ENCODE data around the gene TECTA. TPM values are rescaled to one million over a fixed set of nuclear protein-coding genes. Genes with fewer than 3 reads are reported as not detected.
"Not testable (repeated sequence)": the region's sequence is repeated elsewhere in the genome, so short reads cannot be mapped to it uniquely, and the experiment has no call there.

The TECTA gene
- polyA plus RNA-seq, 1 donor from 2014 or later: 3.3 TPM

DNA sequence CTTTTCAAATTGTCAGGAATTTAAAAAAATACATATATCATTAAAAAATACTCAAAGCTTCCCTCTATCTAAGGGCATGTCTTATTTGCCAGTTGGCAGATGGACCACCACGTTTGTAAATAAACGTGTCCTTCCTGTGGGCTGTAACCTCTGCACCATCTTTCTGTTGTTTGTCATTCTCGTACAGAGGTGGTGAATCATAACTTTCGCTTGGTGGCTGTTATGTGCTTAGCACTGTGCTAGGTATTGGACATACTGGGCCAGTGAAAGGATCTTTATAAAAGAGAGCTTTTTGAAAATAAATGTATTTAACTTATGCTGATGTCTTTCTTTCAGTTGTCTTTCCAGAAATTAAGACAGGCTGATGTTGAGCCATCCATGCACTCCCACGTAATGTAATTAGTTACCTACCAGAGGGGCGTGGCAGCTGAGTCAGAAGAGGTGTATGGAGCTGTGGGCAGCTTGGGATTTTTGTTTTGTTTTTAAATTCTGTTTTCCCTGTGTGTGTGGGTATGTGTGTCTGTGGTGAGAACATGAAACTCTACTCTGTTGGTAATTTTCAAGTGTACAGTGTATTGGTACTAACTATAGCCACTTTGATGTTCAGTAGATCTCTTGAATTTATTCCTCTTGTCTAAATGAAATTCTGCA is 62.7 kb downstream of the TECTA start:
- no peaks in the 10 kb centered on the region for H3K9me3 ChIP-seq (ENCODE audit: low read length)
- H2AFZ ChIP-seq (ENCODE audit: low read depth, low read length): no peak overlapping the region
- no peaks in the 10 kb centered on the region for H3K9me2 ChIP-seq (ENCODE audit: insufficient read depth, low read length)
- no peaks in the 10 kb centered on the region for H3K36me3 ChIP-seq (ENCODE audit: insufficient read depth, low read length)
- H3K4me2 ChIP-seq (ENCODE audit: low read length): no peak overlapping the region
- no peaks in the 10 kb centered on the region for H4K20me1 ChIP-seq (ENCODE audit: insufficient read depth)
- H3K79me2 ChIP-seq (replicated peaks; ENCODE audit: insufficient read depth, low read length): no peaks in the 10 kb centered on the region
- no peak overlapping the region for H3K4me3 ChIP-seq (ENCODE audit: low read length)
- no peak overlapping the region for H3K27ac ChIP-seq (ENCODE audit: low read length)
- no peak overlapping the region for H3K9ac ChIP-seq (ENCODE audit: low read length)
- no peaks in the 10 kb centered on the region for H3F3A ChIP-seq (ENCODE audit: insufficient read depth, low read length, poor library complexity, severe bottlenecking)
- H3K27me3 ChIP-seq (ENCODE audit: insufficient read depth, low read depth, low read length): no peaks in the 10 kb centered on the region
- TF ChIP-seq, protein P1, sequence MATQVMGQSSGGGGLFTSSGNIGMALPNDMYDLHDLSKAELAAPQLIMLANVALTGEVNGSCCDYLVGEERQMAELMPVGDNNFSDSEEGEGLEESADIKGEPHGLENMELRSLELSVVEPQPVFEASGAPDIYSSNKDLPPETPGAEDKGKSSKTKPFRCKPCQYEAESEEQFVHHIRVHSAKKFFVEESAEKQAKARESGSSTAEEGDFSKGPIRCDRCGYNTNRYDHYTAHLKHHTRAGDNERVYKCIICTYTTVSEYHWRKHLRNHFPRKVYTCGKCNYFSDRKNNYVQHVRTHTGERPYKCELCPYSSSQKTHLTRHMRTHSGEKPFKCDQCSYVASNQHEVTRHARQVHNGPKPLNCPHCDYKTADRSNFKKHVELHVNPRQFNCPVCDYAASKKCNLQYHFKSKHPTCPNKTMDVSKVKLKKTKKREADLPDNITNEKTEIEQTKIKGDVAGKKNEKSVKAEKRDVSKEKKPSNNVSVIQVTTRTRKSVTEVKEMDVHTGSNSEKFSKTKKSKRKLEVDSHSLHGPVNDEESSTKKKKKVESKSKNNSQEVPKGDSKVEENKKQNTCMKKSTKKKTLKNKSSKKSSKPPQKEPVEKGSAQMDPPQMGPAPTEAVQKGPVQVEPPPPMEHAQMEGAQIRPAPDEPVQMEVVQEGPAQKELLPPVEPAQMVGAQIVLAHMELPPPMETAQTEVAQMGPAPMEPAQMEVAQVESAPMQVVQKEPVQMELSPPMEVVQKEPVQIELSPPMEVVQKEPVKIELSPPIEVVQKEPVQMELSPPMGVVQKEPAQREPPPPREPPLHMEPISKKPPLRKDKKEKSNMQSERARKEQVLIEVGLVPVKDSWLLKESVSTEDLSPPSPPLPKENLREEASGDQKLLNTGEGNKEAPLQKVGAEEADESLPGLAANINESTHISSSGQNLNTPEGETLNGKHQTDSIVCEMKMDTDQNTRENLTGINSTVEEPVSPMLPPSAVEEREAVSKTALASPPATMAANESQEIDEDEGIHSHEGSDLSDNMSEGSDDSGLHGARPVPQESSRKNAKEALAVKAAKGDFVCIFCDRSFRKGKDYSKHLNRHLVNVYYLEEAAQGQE (IDR thresholded peaks at IDR 0.05; ENCODE audit: borderline replicate concordance): no peak
- TF ChIP-seq SMC3 (conservative IDR thresholded peaks at IDR 0.05; ENCODE audit: poor library complexity): no peak
- no peak for TF ChIP-seq POLR2AphosphoS5 (IDR thresholded peaks at IDR 0.05)
- TF ChIP-seq RAD21 (conservative IDR thresholded peaks at IDR 0.05): no peak
- TF ChIP-seq TAF1 (IDR thresholded peaks at IDR 0.05; ENCODE audit: low read depth): no peak
- no peak for TF ChIP-seq EZH2 (IDR thresholded peaks at IDR 0.05; ENCODE audit: borderline replicate concordance, insufficient read depth, low read length, poor library complexity, severe bottlenecking)
- TF ChIP-seq, protein P2, sequence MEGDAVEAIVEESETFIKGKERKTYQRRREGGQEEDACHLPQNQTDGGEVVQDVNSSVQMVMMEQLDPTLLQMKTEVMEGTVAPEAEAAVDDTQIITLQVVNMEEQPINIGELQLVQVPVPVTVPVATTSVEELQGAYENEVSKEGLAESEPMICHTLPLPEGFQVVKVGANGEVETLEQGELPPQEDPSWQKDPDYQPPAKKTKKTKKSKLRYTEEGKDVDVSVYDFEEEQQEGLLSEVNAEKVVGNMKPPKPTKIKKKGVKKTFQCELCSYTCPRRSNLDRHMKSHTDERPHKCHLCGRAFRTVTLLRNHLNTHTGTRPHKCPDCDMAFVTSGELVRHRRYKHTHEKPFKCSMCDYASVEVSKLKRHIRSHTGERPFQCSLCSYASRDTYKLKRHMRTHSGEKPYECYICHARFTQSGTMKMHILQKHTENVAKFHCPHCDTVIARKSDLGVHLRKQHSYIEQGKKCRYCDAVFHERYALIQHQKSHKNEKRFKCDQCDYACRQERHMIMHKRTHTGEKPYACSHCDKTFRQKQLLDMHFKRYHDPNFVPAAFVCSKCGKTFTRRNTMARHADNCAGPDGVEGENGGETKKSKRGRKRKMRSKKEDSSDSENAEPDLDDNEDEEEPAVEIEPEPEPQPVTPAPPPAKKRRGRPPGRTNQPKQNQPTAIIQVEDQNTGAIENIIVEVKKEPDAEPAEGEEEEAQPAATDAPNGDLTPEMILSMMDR (IDR thresholded peaks at IDR 0.05; ENCODE audit: poor library complexity, severe bottlenecking): no peak
- TF ChIP-seq EP300 (conservative IDR thresholded peaks at IDR 0.05; ENCODE audit: poor library complexity, severe bottlenecking): no peak
- no peak for TF ChIP-seq MXI1 (conservative IDR thresholded peaks at IDR 0.05; ENCODE audit: poor library complexity, severe bottlenecking)

GRCh38 chr11:121177629-121178028 is 76.6 kb downstream of the TECTA start:
- not testable (repeated sequence) for H2AFZ ChIP-seq (ENCODE audit: low read depth, low read length); H3K9me3 ChIP-seq (ENCODE audit: low read length); H3K4me2 ChIP-seq (ENCODE audit: low read length); H3F3A ChIP-seq (ENCODE audit: insufficient read depth, low read length, poor library complexity, severe bottlenecking); H3K4me3 ChIP-seq (ENCODE audit: low read length); H3K9ac ChIP-seq (ENCODE audit: low read length); H3K79me2 ChIP-seq (replicated peaks; ENCODE audit: insufficient read depth, low read length); H3K36me3 ChIP-seq (ENCODE audit: insufficient read depth, low read length); H4K20me1 ChIP-seq (ENCODE audit: insufficient read depth); H3K27me3 ChIP-seq (ENCODE audit: insufficient read depth, low read depth, low read length); H3K27ac ChIP-seq (ENCODE audit: low read length); H3K9me2 ChIP-seq (ENCODE audit: insufficient read depth, low read length)

GRCh38 chr11:121179306-121179705 is 78.3 kb downstream of the TECTA start:
- no peaks in the 10 kb centered on the region for H4K20me1 ChIP-seq (ENCODE audit: insufficient read depth)
- H3K27me3 ChIP-seq (ENCODE audit: insufficient read depth, low read depth, low read length): no peaks in the 10 kb centered on the region
- no peak for TF ChIP-seq EP300 (conservative IDR thresholded peaks at IDR 0.05; ENCODE audit: poor library complexity, severe bottlenecking)
- TF ChIP-seq SMC3 (conservative IDR thresholded peaks at IDR 0.05; ENCODE audit: poor library complexity): no peak
- TF ChIP-seq, protein P2 (IDR thresholded peaks at IDR 0.05; ENCODE audit: poor library complexity, severe bottlenecking): no peak
- no peak for TF ChIP-seq EZH2 (IDR thresholded peaks at IDR 0.05; ENCODE audit: borderline replicate concordance, insufficient read depth, low read length, poor library complexity, severe bottlenecking)
- no peak for TF ChIP-seq MXI1 (conservative IDR thresholded peaks at IDR 0.05; ENCODE audit: poor library complexity, severe bottlenecking)
- TF ChIP-seq TAF1 (IDR thresholded peaks at IDR 0.05; ENCODE audit: low read depth): no peak
- TF ChIP-seq RAD21 (conservative IDR thresholded peaks at IDR 0.05): no peak
- TF ChIP-seq, protein P1 (IDR thresholded peaks at IDR 0.05; ENCODE audit: borderline replicate concordance): no peak
- no peak for TF ChIP-seq POLR2AphosphoS5 (IDR thresholded peaks at IDR 0.05)
- no peaks in the 10 kb centered on the region for H3F3A ChIP-seq (ENCODE audit: insufficient read depth, low read length, poor library complexity, severe bottlenecking)
- no peak overlapping the region for H3K27ac ChIP-seq (ENCODE audit: low read length)
- H3K9ac ChIP-seq (ENCODE audit: low read length): no peak overlapping the region
- H2AFZ ChIP-seq (ENCODE audit: low read depth, low read length): no peak overlapping the region
- no peaks in the 10 kb centered on the region for H3K9me2 ChIP-seq (ENCODE audit: insufficient read depth, low read length)
- H3K36me3 ChIP-seq (ENCODE audit: insufficient read depth, low read length): no peaks in the 10 kb centered on the region
- no peak overlapping the region for H3K4me3 ChIP-seq (ENCODE audit: low read length)
- no peak overlapping the region for H3K4me2 ChIP-seq (ENCODE audit: low read length)
- no peaks in the 10 kb centered on the region for H3K79me2 ChIP-seq (replicated peaks; ENCODE audit: insufficient read depth, low read length)
- H3K9me3 ChIP-seq (ENCODE audit: low read length): no peaks in the 10 kb centered on the region
